Aorta (tissue), 5 donors: ENCODE measurements around the gene LRRC25. TPM values are rescaled to one million over a fixed set of nuclear protein-coding genes. Genes with fewer than 3 reads are reported as not detected.

Experiments
- ATAC-seq: fragments of 200-7000 bp; cut with Tn5 transposase; one replicate; pipeline ENCODE4 v1.9.1; 2022; ENCODE audit warnings: moderate library complexity; ENCODE audit not compliant: low FRiP score
- DNase-seq, 2 donors: peaks; one replicate each; pipeline ENCODE4 v3.0.0-alpha.2; 2020
- H3K27ac ChIP-seq, 2 donors: one replicate each; pipeline ENCODE4 v1.5.1; 2013; ENCODE audit warnings: low read length in 2 of 2, mild to moderate bottlenecking in 2 of 2, moderate library complexity in 2 of 2, control low read depth in 1 of 2, inconsistent platforms in 1 of 2, low read depth in 1 of 2
- H3K27me3 ChIP-seq, 2 donors: one replicate each; pipeline ENCODE4 v1.6.1; 2013; ENCODE audit warnings: control low read depth in 1 of 2, low read length in 1 of 2, mild to moderate bottlenecking in 1 of 2, moderate library complexity in 1 of 2; ENCODE audit not compliant: insufficient read depth in 2 of 2, control insufficient read depth in 1 of 2
- H3K36me3 ChIP-seq, 2 donors: one replicate each; pipeline ENCODE4 v1.6.1; 2013; ENCODE audit warnings: control low read depth in 1 of 2, low read length in 1 of 2, mild to moderate bottlenecking in 1 of 2; ENCODE audit not compliant: insufficient read depth in 2 of 2, control insufficient read depth in 1 of 2
- H3K4me1 ChIP-seq, 2 donors: one replicate each; pipeline ENCODE4 v1.6.1; 2013; ENCODE audit warnings: low read length in 2 of 2, control low read depth in 1 of 2, mild to moderate bottlenecking in 1 of 2, moderate library complexity in 1 of 2; ENCODE audit not compliant: insufficient read depth in 2 of 2, control insufficient read depth in 1 of 2
- H3K4me3 ChIP-seq, 2 donors: one replicate each; pipeline ENCODE4 v1.5.1; 2013; ENCODE audit warnings: low read length in 2 of 2, control low read depth in 1 of 2, mild to moderate bottlenecking in 1 of 2
- H3K9me3 ChIP-seq: one replicate; pipeline ENCODE4 v1.6.1; 2013; ENCODE audit warnings: mild to moderate bottlenecking, low read length; ENCODE audit not compliant: control insufficient read depth
- WGBS, 2 donors: extraction: QIAGEN DNeasy Blood & Tissue Kit; methylation state at CpG; one replicate each; pipeline ENCODE4 v1.1.7; 2013; 5-methylcytosine and 5-hydroxymethylcytosine counted together
- intact Hi-C, 2 donors: fragments of 100-400 bp; cut with DNase I; formaldehyde crosslinking; loops; one replicate each; pipeline versions ENCODE4 v1.14.2 to v1.15.0; 2022
- polyA plus RNA-seq, 2 donors: library from polyadenylated mRNA; stranded (reverse); fragments of 200-250 nt; gene quantifications; one replicate each; pipeline ENCODE4 v1.2.3, GENCODE V29; 2013
- total RNA-seq, 2 donors: library from RNA; stranded (reverse); fragmentation: NEBNext Ultra II Directional; extraction: Animal tissue kit (Norgen Biotek cat#: 25700); gene quantifications; one replicate each; pipeline ENCODE4 v1.2.1, GENCODE V29; 2021
- donor health status: healthy with polysubstance abuse.
- donor health status: Bipolar disorder and iron deficiency.
- donor health status: DM: no; HTN: no; CAD: no.
- donor health status: DM: no; HTN: no; CAD: no.
- donor health status: DM: yes; HTN: yes; CAD: no.

The LRRC25 gene
- total and polyA plus RNA-seq, 4 donors = 2.2 to 15.6 (median 7.5) TPM

GRCh38 chr19:18399008-18399407 is 1.6 kb upstream of the LRRC25 start:
- Histone ChIP-seq H3K36me3 (no peaks in the 10 kb centered on the region), H3K9me3 (no peaks in the 10 kb centered on the region), H3K4me3 (no peak overlapping the region), H3K27ac (no peak overlapping the region), H3K27me3 (no peaks in the 10 kb centered on the region), H3K4me1 (no peaks in the 10 kb centered on the region)
- ATAC-seq = no peak
- WGBS, 2 donors = 39% methylated on average over 6 of the region's 6 CpGs
- DNase-seq = peak in 1 of 2 donors; percentile 81
- intact Hi-C loops = no loop called here

DNA sequence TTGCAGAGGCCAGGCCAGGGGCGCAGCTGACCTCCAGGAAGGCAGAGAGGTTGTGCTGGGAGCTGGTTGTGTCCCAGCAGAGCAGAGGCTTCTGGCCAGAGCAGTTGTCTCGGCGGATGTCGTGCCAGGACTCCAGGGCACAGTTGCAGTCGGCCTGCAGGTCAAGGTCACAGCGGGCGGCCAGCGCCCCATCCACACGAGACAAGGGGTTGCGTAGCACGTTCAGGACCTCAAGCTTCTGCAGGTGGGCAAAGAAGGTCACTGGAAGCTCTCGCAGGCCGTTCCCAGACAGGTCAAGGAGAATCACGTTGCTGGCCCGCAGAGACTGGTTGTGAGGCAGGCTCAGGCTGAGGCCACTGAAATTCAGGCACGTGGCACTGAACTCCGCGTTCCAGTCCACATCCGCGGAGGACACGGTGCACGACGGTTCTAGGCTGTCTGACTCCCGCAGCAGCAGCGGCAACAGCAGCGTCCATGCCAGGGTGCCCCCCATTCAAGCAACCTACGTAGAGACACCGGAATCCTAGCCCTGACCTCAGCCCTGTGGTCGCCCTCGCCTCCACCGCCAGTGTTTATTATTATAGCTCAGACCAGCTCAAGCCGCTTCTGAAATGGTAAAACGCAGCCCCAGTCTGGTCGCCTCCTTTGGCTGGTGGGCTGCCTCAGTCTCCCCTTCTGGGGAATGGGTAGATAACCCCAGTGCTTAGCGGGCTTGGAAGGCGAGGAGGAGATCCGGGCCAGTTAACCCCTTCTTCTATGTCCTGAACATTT is 766 bp downstream of the LRRC25 start:
- H3K36me3 ChIP-seq = no peaks in the 10 kb centered on the region
- no peak overlapping the region for H3K27ac ChIP-seq
- H3K4me3 ChIP-seq = no peak overlapping the region
- DNase-seq (no peak), ATAC-seq (no peak)
- H3K27me3 ChIP-seq = no peaks in the 10 kb centered on the region
- intact Hi-C loops = no loop called here
- H3K4me1 ChIP-seq = no peaks in the 10 kb centered on the region
- 60 to 64% methylated on average over 37 of the region's 37 CpGs for WGBS, 2 donors
- H3K9me3 ChIP-seq = no peaks in the 10 kb centered on the region

DNA sequence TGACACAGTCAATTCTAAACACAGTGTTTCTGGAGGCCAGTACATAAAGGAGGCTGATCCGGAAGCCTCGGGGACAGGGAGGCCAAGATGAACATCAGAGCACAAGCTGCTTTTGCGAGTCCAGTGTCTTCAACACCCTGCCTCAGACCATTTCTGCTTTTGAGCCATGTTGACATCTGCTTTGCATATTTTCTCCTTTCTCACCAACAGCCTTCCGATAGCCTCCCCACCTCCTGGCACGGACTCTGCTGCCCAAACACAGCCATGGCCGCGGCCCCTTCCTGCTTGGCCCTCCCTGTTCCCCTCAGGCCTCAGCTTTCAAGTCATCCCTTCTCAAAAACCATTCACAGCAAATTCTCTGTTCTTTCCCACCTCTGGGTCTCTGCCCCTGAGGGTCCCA is 3.6 kb downstream of the LRRC25 start:
- H3K27me3 ChIP-seq = no peaks in the 10 kb centered on the region
- no peak overlapping the region for H3K27ac ChIP-seq
- WGBS, 2 donors = 66 to 67% methylated on average over 7 of the region's 7 CpGs
- H3K4me3 ChIP-seq = no peak overlapping the region
- H3K9me3 ChIP-seq = no peaks in the 10 kb centered on the region
- no peaks in the 10 kb centered on the region for H3K36me3 ChIP-seq
- intact Hi-C loops = no loop called here
- DNase-seq = peak in 1 of 2 donors; percentile 75
- no peaks in the 10 kb centered on the region for H3K4me1 ChIP-seq
- no peak for ATAC-seq

- no peak for DNase-seq
- H3K9me3 ChIP-seq = no peaks in the 10 kb centered on the region
- H3K36me3 ChIP-seq = no peaks in the 10 kb centered on the region
- no peak overlapping the region for H3K4me3 ChIP-seq
- H3K27ac ChIP-seq = no peak overlapping the region
- 78 to 83% methylated on average over 5 of the region's 5 CpGs for WGBS, 2 donors
- no peaks in the 10 kb centered on the region for H3K27me3 ChIP-seq
- ATAC-seq = no peak
- H3K4me1 ChIP-seq = no peaks in the 10 kb centered on the region
- intact Hi-C loops = no loop called here
Observed at GRCh38 chr19:18392926-18393325, 4.5 kb downstream of the LRRC25 start.

DNA sequence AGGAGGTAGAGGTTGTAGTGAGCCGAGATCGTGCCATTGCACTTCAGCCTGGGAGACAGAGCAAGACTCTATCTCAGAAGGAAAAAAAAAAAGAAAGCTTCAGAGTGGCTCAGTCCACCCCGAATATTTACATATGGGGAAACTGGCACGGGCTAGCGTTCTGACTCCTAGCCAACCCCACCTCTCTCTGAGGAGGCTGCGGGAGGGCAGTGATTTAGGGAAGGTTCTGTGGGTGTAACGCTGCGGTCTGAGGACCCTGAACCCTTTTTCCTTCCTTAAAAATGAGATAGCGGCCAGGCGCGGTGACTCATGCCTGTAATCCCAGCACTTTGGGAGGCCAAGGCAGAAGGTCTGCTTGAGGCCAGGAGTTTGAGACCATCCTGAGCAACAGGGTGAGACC is 5.0 kb downstream of the LRRC25 start:
- intact Hi-C loops = no loop called here

GRCh38 chr19:18391509-18392075 is 5.8 kb downstream of the LRRC25 start:
- no peaks in the 10 kb centered on the region for H3K27me3 ChIP-seq
- H3K4me3 ChIP-seq = no peak overlapping the region
- 76 to 82% methylated on average over 9 of the region's 9 CpGs for WGBS, 2 donors
- no peaks in the 10 kb centered on the region for H3K4me1 ChIP-seq
- no peaks in the 10 kb centered on the region for H3K9me3 ChIP-seq
- H3K36me3 ChIP-seq = no peaks in the 10 kb centered on the region
- no peak for DNase-seq
- no peak overlapping the region for H3K27ac ChIP-seq
- ATAC-seq = no peak
- intact Hi-C loops = no loop called here

More for the DNA sequence above, 5.0 kb downstream of the LRRC25 start:
- Histone ChIP-seq H3K4me1 (no peaks in the 10 kb centered on the region), H3K9me3 (no peaks in the 10 kb centered on the region), H3K36me3 (no peaks in the 10 kb centered on the region), H3K4me3 (no peak overlapping the region), H3K27ac (no peak overlapping the region), H3K27me3 (no peaks in the 10 kb centered on the region)
- WGBS, 2 donors = 51% methylated on average over 11 of the region's 11 CpGs
- DNase-seq (peak in 1 of 2 donors; percentile 82), ATAC-seq (no peak)

DNA sequence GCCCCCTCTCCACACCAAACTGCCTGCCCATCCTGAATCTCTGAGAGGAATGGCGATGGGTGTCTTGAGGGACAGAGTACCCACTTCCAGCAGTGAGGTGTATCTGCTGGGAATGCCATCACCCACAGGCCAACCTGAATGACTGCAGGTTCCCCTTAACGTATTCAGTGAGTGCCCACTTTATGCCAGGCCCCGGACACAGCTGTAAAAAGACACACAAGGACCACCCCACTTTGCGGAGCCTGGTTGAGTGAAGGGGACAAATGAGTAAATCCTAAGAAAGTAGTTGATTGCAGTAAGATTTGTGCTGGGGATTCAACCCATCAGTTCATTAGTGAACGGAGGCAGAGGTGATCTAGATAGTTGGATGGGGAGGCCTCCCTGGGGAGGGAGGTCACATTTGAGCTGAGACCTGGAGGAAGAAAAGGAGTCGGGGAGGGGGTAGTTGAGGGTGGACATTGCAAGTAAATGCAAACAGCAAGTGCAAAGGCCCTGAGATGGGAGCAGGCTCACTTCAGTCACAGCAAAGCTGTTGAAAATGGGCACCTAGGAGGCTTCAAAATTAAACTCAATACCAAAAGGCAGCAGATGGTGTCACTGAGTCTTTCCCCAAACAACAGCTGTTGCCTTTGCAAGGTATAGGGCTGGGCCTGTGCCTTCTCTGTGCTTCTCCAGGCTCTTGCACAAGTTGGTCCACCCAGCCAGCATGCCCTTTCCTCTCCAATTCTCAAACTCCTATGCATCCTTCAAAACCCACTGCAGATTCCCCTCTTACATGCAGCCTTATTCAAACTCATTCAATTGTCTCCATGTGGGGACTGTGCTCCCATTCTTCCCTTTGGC is 7.1 kb downstream of the LRRC25 start:
- H3K4me3 ChIP-seq = no peak overlapping the region
- peaks cover 0 to 2% of the 10 kb centered on the region in 2 donors for H3K27me3 ChIP-seq
- intact Hi-C loops = no loop called here
- no peak for ATAC-seq
- H3K27ac ChIP-seq = no peak overlapping the region
- no peaks in the 10 kb centered on the region for H3K4me1 ChIP-seq
- WGBS, 2 donors = 86 to 93% methylated on average over 6 of the region's 6 CpGs
- DNase-seq = no peak
- H3K36me3 ChIP-seq = no peaks in the 10 kb centered on the region
- no peaks in the 10 kb centered on the region for H3K9me3 ChIP-seq

GRCh38 chr19:18389726-18390064 is 7.7 kb downstream of the LRRC25 start:
- H3K9me3 ChIP-seq = no peaks in the 10 kb centered on the region

More at GRCh38 chr19:18389726-18390064, 7.7 kb downstream of the LRRC25 start:
- intact Hi-C loops = loop anchor here in 1 of 2 donors (2.0 to 5.0 kb wide), 2 partner anchors 21 to 37 kb away; no protein-coding TSS in a partner anchor
- Histone ChIP-seq H3K36me3 (no peaks in the 10 kb centered on the region), H3K4me1 (no peaks in the 10 kb centered on the region), H3K4me3 (no peak overlapping the region), H3K27me3 (peaks cover 0 to 2% of the 10 kb centered on the region in 2 donors), H3K27ac (no peak overlapping the region)
- DNase-seq = no peak
- ATAC-seq = no peak
